HEK293 (cell line): ENCODE data around the gene GRN.
"Not testable (repeated sequence)": the region's sequence is repeated elsewhere in the genome, so short reads cannot be mapped to it uniquely, and the experiment has no call there.

ENCODE experiments used
- CTCF ChIA-PET: fragments of 350-600 bp; formaldehyde crosslinking; extraction: SDS; loops from one replicate; lab custom pipeline; 2021; ENCODE audit warnings: antibody characterized with exemption; lab: Yijun Ruan, JAX
- POLR2A ChIA-PET: fragments of 300-600 bp; formaldehyde crosslinking; extraction: SDS; loops from one replicate; lab custom pipeline; 2020; ENCODE audit warnings: antibody characterized with exemption, inconsistent platforms; lab: Yijun Ruan, JAX
- H3K27ac ChIP-seq: fragments of 200-500 bp; sonication (Bioruptor generic); 2 replicates; pipeline ENCODE4 v1.5.1; 2014; ENCODE audit warnings: low read depth, low read length, control low read depth, inconsistent platforms; ENCODE audit errors: extremely low read depth
- H3K36me3 ChIP-seq, 2 experiments: fragments of 200-500 bp in 1 of 2; sonication (Bioruptor generic) in 1 of 2; 1 replicate in 1 of 2; 2 replicates in 1 of 2; pipeline ENCODE4 v1.5.1; 2014 to 2017; ENCODE audit warnings: inconsistent platforms in 2 of 2, low read length in 2 of 2; ENCODE audit not compliant: control insufficient read depth in 2 of 2, insufficient read depth in 1 of 2
- H3K4me1 ChIP-seq: fragments of 200-500 bp; sonication (Bioruptor generic); 2 replicates; pipeline ENCODE4 v1.5.1; 2014; ENCODE audit warnings: mild to moderate bottlenecking, low read length, inconsistent platforms; ENCODE audit not compliant: control insufficient read depth, insufficient read depth
- H3K4me3 ChIP-seq: 2 replicates; pipeline ENCODE4 v1.5.1; 2011; ENCODE audit warnings: low read depth, mild to moderate bottlenecking, control low read depth, low read length, moderate library complexity
- H3K9me3 ChIP-seq: fragments of 200-500 bp; sonication (Bioruptor generic); 2 replicates; pipeline ENCODE4 v1.5.1; 2014; ENCODE audit warnings: low read depth, low read length, inconsistent platforms; ENCODE audit not compliant: control insufficient read depth, insufficient read depth
- KLF7 ChIP-seq: fragments of 450-650 bp; formaldehyde crosslinking; IDR thresholded peaks from 2 replicates; pipeline ENCODE4 v1.5.1; 2016; ENCODE audit warnings: missing biosample characterization, missing genetic modification characterization, borderline replicate concordance
- REST ChIP-seq: fragments of 450-650 bp; formaldehyde crosslinking; IDR thresholded peaks from 2 replicates; pipeline ENCODE4 v1.5.1; 2016; ENCODE audit warnings: missing biosample characterization, missing genetic modification characterization
- ZBTB8A ChIP-seq: fragments of 450-650 bp; formaldehyde crosslinking; IDR thresholded peaks from 2 replicates; pipeline ENCODE4 v1.5.1; 2016; ENCODE audit warnings: missing biosample characterization, missing genetic modification characterization
- ZFP3 ChIP-seq: fragments of 450-650 bp; formaldehyde crosslinking; IDR thresholded peaks from 2 replicates; pipeline ENCODE4 v1.5.1; 2016; ENCODE audit warnings: low read depth, missing biosample characterization, missing genetic modification characterization
- ZNF121 ChIP-seq: fragments of 450-650 bp; formaldehyde crosslinking; IDR thresholded peaks from 2 replicates; pipeline ENCODE4 v1.5.1; 2016; ENCODE audit warnings: missing biosample characterization, missing genetic modification characterization
- ZNF140 ChIP-seq: fragments of 450-650 bp; formaldehyde crosslinking; IDR thresholded peaks from 2 replicates; pipeline ENCODE4 v1.5.1; 2016; ENCODE audit warnings: missing biosample characterization, missing genetic modification characterization
- ZNF266 ChIP-seq: fragments of 450-650 bp; formaldehyde crosslinking; IDR thresholded peaks from 2 replicates; pipeline ENCODE4 v1.5.1; 2016; ENCODE audit warnings: missing biosample characterization, missing genetic modification characterization, low read depth
- ZNF292 ChIP-seq: fragments of 450-650 bp; formaldehyde crosslinking; IDR thresholded peaks from 2 replicates; pipeline ENCODE4 v1.5.1; 2016; ENCODE audit warnings: low read depth, missing biosample characterization, missing genetic modification characterization, borderline replicate concordance
- ZNF404 ChIP-seq: fragments of 450-650 bp; formaldehyde crosslinking; IDR thresholded peaks from 2 replicates; pipeline ENCODE4 v1.5.1; 2017; ENCODE audit warnings: missing biosample characterization, missing genetic modification characterization
- ZNF426 ChIP-seq: fragments of 450-650 bp; formaldehyde crosslinking; IDR thresholded peaks from 2 replicates; pipeline ENCODE4 v1.5.1; 2017; ENCODE audit warnings: missing biosample characterization, missing genetic modification characterization, mild to moderate bottlenecking, inconsistent platforms, moderate library complexity
- ZNF433 ChIP-seq: fragments of 450-650 bp; formaldehyde crosslinking; IDR thresholded peaks from 2 replicates; pipeline ENCODE4 v1.5.1; 2016; ENCODE audit warnings: missing biosample characterization, missing genetic modification characterization, low read depth
- ZNF501 ChIP-seq: fragments of 450-650 bp; formaldehyde crosslinking; IDR thresholded peaks from 2 replicates; pipeline ENCODE4 v1.5.1; 2016; ENCODE audit warnings: missing biosample characterization, missing genetic modification characterization
- ZNF514 ChIP-seq: fragments of 450-650 bp; formaldehyde crosslinking; IDR thresholded peaks from 2 replicates; pipeline ENCODE4 v1.5.1; 2016; ENCODE audit warnings: missing biosample characterization, missing genetic modification characterization
- ZNF555 ChIP-seq: fragments of 450-650 bp; formaldehyde crosslinking; conservative IDR thresholded peaks from 2 replicates; pipeline ENCODE4 v1.5.1; 2017; ENCODE audit warnings: missing biosample characterization, mild to moderate bottlenecking, missing genetic modification characterization, inconsistent platforms
- ZNF558 ChIP-seq: fragments of 450-650 bp; formaldehyde crosslinking; IDR thresholded peaks from 2 replicates; pipeline ENCODE4 v1.5.1; 2016; ENCODE audit warnings: missing biosample characterization, missing genetic modification characterization
- ZNF654 ChIP-seq: fragments of 450-650 bp; formaldehyde crosslinking; IDR thresholded peaks from 2 replicates; pipeline ENCODE4 v1.5.1; 2016; ENCODE audit warnings: low read depth, missing biosample characterization, missing genetic modification characterization
- ZNF791 ChIP-seq: fragments of 450-650 bp; formaldehyde crosslinking; IDR thresholded peaks from 2 replicates; pipeline ENCODE4 v1.5.1; 2016; ENCODE audit warnings: missing biosample characterization, missing genetic modification characterization
- TF ChIP-seq, protein P1 (sequence below): fragments of 450-650 bp; formaldehyde crosslinking; IDR thresholded peaks from 2 replicates; pipeline ENCODE4 v1.5.1; 2016; ENCODE audit warnings: missing biosample characterization, missing genetic modification characterization
- TF ChIP-seq, protein P2 (sequence below): fragments of 450-650 bp; formaldehyde crosslinking; conservative IDR thresholded peaks from 2 replicates; pipeline ENCODE4 v1.5.1; 2016; ENCODE audit warnings: low read depth, missing biosample characterization, missing genetic modification characterization

Gene GRN

GRCh38 chr17:44327715-44328449 is 17.2 kb upstream of the GRN start:
- H3K36me3 ChIP-seq: no peaks in the 10 kb centered on the region
- no peak overlapping the region for H3K4me3 ChIP-seq
- CTCF ChIA-PET: interaction anchor here (0.8 to 1.6 kb wide), 7 partner anchors 17 to 122 kb away, joined by 3 to 10 read pairs (median 4); partner anchors contain the start of genes GRN and ITGA2B
- peaks cover 7% of the 10 kb centered on the region for H3K4me1 ChIP-seq
- POLR2A ChIA-PET: interaction anchor here (0.8 to 1.3 kb wide), 3 partner anchors 12 to 120 kb away, joined by 3 to 11 read pairs (median 4); no protein-coding TSS in a partner anchor
- no peaks in the 10 kb centered on the region for H3K9me3 ChIP-seq
- no peak overlapping the region; the same call in 1 of the 2 replicates for H3K27ac ChIP-seq
- TF ChIP-seq, protein P1, sequence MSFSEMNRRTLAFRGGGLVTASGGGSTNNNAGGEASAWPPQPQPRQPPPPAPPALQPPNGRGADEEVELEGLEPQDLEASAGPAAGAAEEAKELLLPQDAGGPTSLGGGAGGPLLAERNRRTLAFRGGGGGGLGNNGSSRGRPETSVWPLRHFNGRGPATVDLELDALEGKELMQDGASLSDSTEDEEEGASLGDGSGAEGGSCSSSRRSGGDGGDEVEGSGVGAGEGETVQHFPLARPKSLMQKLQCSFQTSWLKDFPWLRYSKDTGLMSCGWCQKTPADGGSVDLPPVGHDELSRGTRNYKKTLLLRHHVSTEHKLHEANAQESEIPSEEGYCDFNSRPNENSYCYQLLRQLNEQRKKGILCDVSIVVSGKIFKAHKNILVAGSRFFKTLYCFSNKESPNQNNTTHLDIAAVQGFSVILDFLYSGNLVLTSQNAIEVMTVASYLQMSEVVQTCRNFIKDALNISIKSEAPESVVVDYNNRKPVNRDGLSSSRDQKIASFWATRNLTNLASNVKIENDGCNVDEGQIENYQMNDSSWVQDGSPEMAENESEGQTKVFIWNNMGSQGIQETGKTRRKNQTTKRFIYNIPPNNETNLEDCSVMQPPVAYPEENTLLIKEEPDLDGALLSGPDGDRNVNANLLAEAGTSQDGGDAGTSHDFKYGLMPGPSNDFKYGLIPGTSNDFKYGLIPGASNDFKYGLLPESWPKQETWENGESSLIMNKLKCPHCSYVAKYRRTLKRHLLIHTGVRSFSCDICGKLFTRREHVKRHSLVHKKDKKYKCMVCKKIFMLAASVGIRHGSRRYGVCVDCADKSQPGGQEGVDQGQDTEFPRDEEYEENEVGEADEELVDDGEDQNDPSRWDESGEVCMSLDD (tag by site-specific recombination): 0 out of 2 replicates have a peak, but pooled peaks have one; percentile 20
- TF ChIP-seq ZNF140: no peak

DNA sequence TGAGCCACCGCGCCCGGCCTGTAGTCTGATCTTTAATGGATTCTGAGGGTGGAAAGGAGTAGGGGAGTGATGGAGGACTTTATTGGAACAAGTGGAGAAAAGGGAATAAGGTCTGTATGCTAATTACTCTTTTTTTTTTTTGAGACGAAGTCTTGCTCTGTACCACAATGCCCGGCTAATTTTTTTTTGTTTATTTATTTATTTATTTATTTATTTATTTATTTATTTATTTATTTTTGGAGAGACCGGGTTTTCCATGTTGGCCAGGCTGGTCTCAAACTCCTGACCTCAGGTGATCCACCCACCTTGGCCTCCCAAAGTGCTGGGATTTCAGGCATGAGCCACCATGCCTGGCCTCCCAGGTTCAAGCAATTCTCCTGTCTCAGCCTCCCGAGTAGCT is 15.6 kb upstream of the GRN start:
- CTCF ChIA-PET: interaction anchor here (0.6 to 3.4 kb wide), 5 partner anchors 15 to 161 kb away, joined by 3 to 27 read pairs (median 7); partner anchors contain the start of gene GRN
- not testable (repeated sequence) for H3K4me1 ChIP-seq
- 0 out of 2 replicates have a peak, but pooled peaks have one; percentile 40 for TF ChIP-seq ZNF514 (tag by site-specific recombination)
- TF ChIP-seq ZNF121: 0 out of 2 replicates have a peak, but pooled peaks have one; percentile 26
- TF ChIP-seq KLF7: peak; percentile 67; the same call in 1 of the 2 replicates
- peak; percentile 90 for TF ChIP-seq ZNF426 (tag by site-specific recombination)
- TF ChIP-seq ZNF791: peak; percentile 63; the same call in 1 of the 2 replicates
- 0 out of 2 replicates have a peak, but pooled peaks have one; percentile 33 for TF ChIP-seq ZNF292 (tag by site-specific recombination)
- peak; percentile 88 for TF ChIP-seq ZNF555 (tag by site-specific recombination)
- TF ChIP-seq, protein P2, sequence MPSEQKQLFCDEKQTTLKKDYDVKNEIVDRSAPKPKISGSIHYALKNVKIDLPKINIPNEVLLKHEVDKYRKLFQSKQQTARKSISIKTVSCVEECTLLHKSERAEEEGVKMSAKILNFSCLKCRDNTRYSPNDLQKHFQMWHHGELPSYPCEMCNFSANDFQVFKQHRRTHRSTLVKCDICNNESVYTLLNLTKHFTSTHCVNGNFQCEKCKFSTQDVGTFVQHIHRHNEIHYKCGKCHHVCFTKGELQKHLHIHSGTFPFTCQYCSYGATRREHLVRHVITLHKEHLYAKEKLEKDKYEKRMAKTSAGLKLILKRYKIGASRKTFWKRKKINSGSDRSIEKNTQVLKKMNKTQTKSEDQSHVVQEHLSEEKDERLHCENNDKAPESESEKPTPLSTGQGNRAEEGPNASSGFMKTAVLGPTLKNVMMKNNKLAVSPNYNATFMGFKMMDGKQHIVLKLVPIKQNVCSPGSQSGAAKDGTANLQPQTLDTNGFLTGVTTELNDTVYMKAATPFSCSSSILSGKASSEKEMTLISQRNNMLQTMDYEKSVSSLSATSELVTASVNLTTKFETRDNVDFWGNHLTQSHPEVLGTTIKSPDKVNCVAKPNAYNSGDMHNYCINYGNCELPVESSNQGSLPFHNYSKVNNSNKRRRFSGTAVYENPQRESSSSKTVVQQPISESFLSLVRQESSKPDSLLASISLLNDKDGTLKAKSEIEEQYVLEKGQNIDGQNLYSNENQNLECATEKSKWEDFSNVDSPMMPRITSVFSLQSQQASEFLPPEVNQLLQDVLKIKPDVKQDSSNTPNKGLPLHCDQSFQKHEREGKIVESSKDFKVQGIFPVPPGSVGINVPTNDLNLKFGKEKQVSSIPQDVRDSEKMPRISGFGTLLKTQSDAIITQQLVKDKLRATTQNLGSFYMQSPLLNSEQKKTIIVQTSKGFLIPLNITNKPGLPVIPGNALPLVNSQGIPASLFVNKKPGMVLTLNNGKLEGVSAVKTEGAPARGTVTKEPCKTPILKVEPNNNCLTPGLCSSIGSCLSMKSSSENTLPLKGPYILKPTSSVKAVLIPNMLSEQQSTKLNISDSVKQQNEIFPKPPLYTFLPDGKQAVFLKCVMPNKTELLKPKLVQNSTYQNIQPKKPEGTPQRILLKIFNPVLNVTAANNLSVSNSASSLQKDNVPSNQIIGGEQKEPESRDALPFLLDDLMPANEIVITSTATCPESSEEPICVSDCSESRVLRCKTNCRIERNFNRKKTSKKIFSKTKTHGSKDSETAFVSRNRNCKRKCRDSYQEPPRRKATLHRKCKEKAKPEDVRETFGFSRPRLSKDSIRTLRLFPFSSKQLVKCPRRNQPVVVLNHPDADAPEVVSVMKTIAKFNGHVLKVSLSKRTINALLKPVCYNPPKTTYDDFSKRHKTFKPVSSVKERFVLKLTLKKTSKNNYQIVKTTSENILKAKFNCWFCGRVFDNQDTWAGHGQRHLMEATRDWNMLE (tag by site-specific recombination): peak; percentile 94
- TF ChIP-seq REST (tag by site-specific recombination): peak; percentile 57; the same call in 1 of the 2 replicates
- peak; percentile 74 for TF ChIP-seq ZNF266 (tag by site-specific recombination)
- 0 out of 2 replicates have a peak, but pooled peaks have one; percentile 43 for TF ChIP-seq ZNF433
- TF ChIP-seq ZNF558 (tag by site-specific recombination): peak; percentile 69; the same call in 1 of the 2 replicates
- 0 out of 2 replicates have a peak, but pooled peaks have one; percentile 14 for TF ChIP-seq ZFP3 (tag by site-specific recombination)
- TF ChIP-seq ZBTB8A (tag by site-specific recombination): peak; percentile 61; the same call in 1 of the 2 replicates
- peak; percentile 71; the same call in 1 of the 2 replicates for TF ChIP-seq ZNF140
- 0 out of 2 replicates have a peak, but pooled peaks have one; percentile 54 for TF ChIP-seq ZNF404 (tag by site-specific recombination)
- peak; percentile 56 for TF ChIP-seq ZNF654 (tag by site-specific recombination)
- 0 out of 2 replicates have a peak, but pooled peaks have one; percentile 37 for TF ChIP-seq ZNF501 (tag by site-specific recombination)

More for the DNA sequence above, 15.6 kb upstream of the GRN start:
- H3K27ac ChIP-seq, H3K4me3 ChIP-seq, H3K36me3 ChIP-seq, H3K9me3 ChIP-seq, POLR2A ChIA-PET: not testable (repeated sequence)
